GM12878 (cell line): ENCODE data around the gene CARS2. TPM values are rescaled to one million over a fixed set of nuclear protein-coding genes. Genes with fewer than 3 reads are reported as not detected.

Experiments
- ATAC-seq: fragments of 200-7000 bp; cut with Tn5 transposase; 3 replicates; pipeline ENCODE4 v1.9.1; 2020; ENCODE audit warnings: mild to moderate bottlenecking, moderate library complexity
- BruUV-seq: library from RNA; stranded (reverse); fragments of 400-500 nt; replicated peaks from 2 replicates; lab custom pipeline; 2021; lab: Mats Ljungman, UMichigan
- CTCF ChIA-PET: fragments of 300-600 bp; sonication (Branson Sonifier 250); formaldehyde crosslinking; extraction: SDS; loops from one replicate; lab custom pipeline; 2021; ENCODE audit warnings: inconsistent platforms; lab: Yijun Ruan, JAX
- POLR2A ChIA-PET: fragments of 350-600 bp; formaldehyde crosslinking; extraction: SDS; loops from one replicate; lab custom pipeline; 2021; ENCODE audit warnings: inconsistent platforms; lab: Charles Lee
- RAD21 ChIA-PET: fragments of 300-600 bp; sonication (Branson Sonifier 250); formaldehyde crosslinking; loops from one replicate; lab custom pipeline; 2023; ENCODE audit warnings: antibody characterized with exemption; ENCODE audit not compliant: unreplicated experiment; lab: Charles Lee
- SMC1A ChIA-PET: fragments of 300-600 bp; sonication (Branson Sonifier 250); formaldehyde crosslinking; loops from one replicate; lab custom pipeline; 2023; ENCODE audit not compliant: unreplicated experiment, uncharacterized antibody; lab: Charles Lee
- DNase-seq: peaks from one replicate; pipeline ENCODE4 v3.0.0-alpha.2; 2011; ENCODE audit warnings: low read depth, low spot score
- FAIRE-seq: peaks from 3 replicates; lab custom pipeline; 2011; peaks lifted over from hg19 to GRCh38; lab: Jason Lieb, UNC
- H2AFZ ChIP-seq: 2 replicates; pipeline ENCODE4 v1.6.0; 2011; ENCODE audit warnings: low read depth, low read length, control low read depth; ENCODE audit not compliant: control insufficient read depth
- H3K27ac ChIP-seq: 2 replicates; pipeline ENCODE4 v1.5.1; 2011; ENCODE audit warnings: control low read depth; ENCODE audit not compliant: control insufficient read depth, insufficient read depth
- H3K27me3 ChIP-seq, 2 experiments: replicated peaks in 1 of 2; 2 replicates each; pipeline versions ENCODE4 v1.6.0 to v1.6.1; 2011; ENCODE audit warnings: low read length in 1 of 2; ENCODE audit not compliant: control insufficient read depth in 2 of 2, insufficient read depth in 2 of 2
- H3K36me3 ChIP-seq, 2 experiments: 2 replicates each; pipeline ENCODE4 v1.5.1; 2011; ENCODE audit warnings: low read length in 1 of 2; ENCODE audit not compliant: control insufficient read depth in 2 of 2, insufficient read depth in 2 of 2
- H3K4me1 ChIP-seq: 2 replicates; pipeline ENCODE4 v1.6.1; 2011; ENCODE audit warnings: mild to moderate bottlenecking, low read length, moderate library complexity, mixed read lengths; ENCODE audit not compliant: control insufficient read depth, insufficient read depth
- H3K4me2 ChIP-seq: 2 replicates; pipeline ENCODE4 v1.6.0; 2011; ENCODE audit warnings: control low read depth; ENCODE audit not compliant: control insufficient read depth, insufficient read depth
- H3K4me3 ChIP-seq: fragments of 200-600 bp; sonication (generic); 2 replicates; pipeline ENCODE4 v1.5.1; 2016
- H3K79me2 ChIP-seq: 2 replicates; pipeline ENCODE4 v1.6.0; 2011; ENCODE audit warnings: low read length; ENCODE audit not compliant: control insufficient read depth, insufficient read depth
- H3K9ac ChIP-seq: 2 replicates; pipeline ENCODE4 v1.8.0; 2011; ENCODE audit warnings: low read length, control low read depth, mixed read lengths; ENCODE audit not compliant: control insufficient read depth, insufficient read depth
- H3K9me3 ChIP-seq: replicated peaks from 3 replicates; pipeline ENCODE4 v1.5.1; 2011; ENCODE audit warnings: mild to moderate bottlenecking, low read length; ENCODE audit not compliant: control insufficient read depth, insufficient read depth
- H4K20me1 ChIP-seq: 2 replicates; pipeline ENCODE4 v1.6.0; 2011; ENCODE audit not compliant: control insufficient read depth, insufficient read depth
- EP300 ChIP-seq, 2 experiments: fragments of 150-350 bp in 1 of 2; IDR thresholded peaks; 2 replicates each; pipeline ENCODE4 v1.6.1; 2011 to 2012; ENCODE audit warnings: low read depth in 2 of 2, low read length in 2 of 2, borderline replicate concordance in 1 of 2, improper control_type of control experiment in 1 of 2, inconsistent platforms in 1 of 2; ENCODE audit not compliant: control insufficient read depth in 1 of 2
- IRF4 ChIP-seq: IDR thresholded peaks from 2 replicates; pipeline ENCODE4 v1.6.1; 2011; ENCODE audit warnings: low read depth, low read length
- MYC ChIP-seq: IDR thresholded peaks from 2 replicates; pipeline ENCODE4 v1.6.1; 2011; ENCODE audit warnings: mild to moderate bottlenecking, low read length, moderate library complexity, inconsistent platforms; ENCODE audit not compliant: insufficient read depth, insufficient replicate concordance, insufficient read length, severe bottlenecking
- WGBS: methylation state at CpG from one replicate; pipeline ENCODE4 v1.1.6; 2016; ENCODE audit warnings: low lambda C conversion rate; ENCODE audit not compliant: insufficient replicate concordance, insufficient coverage; ENCODE audit errors: missing lambda C conversion rate; 5-methylcytosine and 5-hydroxymethylcytosine counted together
- in situ Hi-C: fragments of 300-500 bp; cut with MboI; formaldehyde crosslinking; loops from 9 replicates; pipeline ENCODE4 v1.14.3; 2018; ENCODE audit warnings: mixed read lengths
- intact Hi-C: fragments of 100-400 bp; cut with micrococcal nuclease; formaldehyde crosslinking; loops from one replicate; pipeline ENCODE4 v1.14.2; 2022; ENCODE audit not compliant: unreplicated experiment
- polyA plus RNA-seq, 11 experiments: library from polyadenylated mRNA; depleted of rRNA in 4 of 11; unstranded in 6 of 11; stranded (reverse) in 5 of 11; fragments of >200 nt; fragmentation: Nextera tagmentation in 4 of 11; fragmentation: Illumina TruSeq in 1 of 11; extraction: Ambion mirVana in 4 of 11; extraction: Trizol in 1 of 11; gene quantifications; 1 replicate in 1 of 11; 2 replicates in 10 of 11; pipeline versions ENCODE4 v1.2.1 to v1.2.3, GENCODE V29; 2011 to 2016; ENCODE audit warnings: inconsistent platforms in 2 of 11, missing spikeins in 2 of 11, low read depth in 1 of 11
- total RNA-seq, 4 experiments: library from RNA; depleted of rRNA in 3 of 4; stranded (reverse); fragments of >200 nt in 3 of 4; fragmentation: Illumina TruSeq in 1 of 4; extraction: Trizol in 1 of 4; gene quantifications; 2 replicates each; pipeline versions ENCODE4 v1.2.1 to v1.2.3, GENCODE V29; 2013 to 2021
- TF ChIP-seq, protein P1 (sequence below): IDR thresholded peaks from 2 replicates; pipeline ENCODE4 v1.6.1; 2011; ENCODE audit warnings: low read depth, mild to moderate bottlenecking, low read length, moderate library complexity, borderline replicate concordance; ENCODE audit errors: extremely low read depth

CARS2 gene
- total and polyA plus RNA-seq, 10 of the 15 experiments (the other 5 are each of a cell fraction or from before 2014, with no cell fraction given) = 4.2 to 101 (median 61.5) TPM

DNA sequence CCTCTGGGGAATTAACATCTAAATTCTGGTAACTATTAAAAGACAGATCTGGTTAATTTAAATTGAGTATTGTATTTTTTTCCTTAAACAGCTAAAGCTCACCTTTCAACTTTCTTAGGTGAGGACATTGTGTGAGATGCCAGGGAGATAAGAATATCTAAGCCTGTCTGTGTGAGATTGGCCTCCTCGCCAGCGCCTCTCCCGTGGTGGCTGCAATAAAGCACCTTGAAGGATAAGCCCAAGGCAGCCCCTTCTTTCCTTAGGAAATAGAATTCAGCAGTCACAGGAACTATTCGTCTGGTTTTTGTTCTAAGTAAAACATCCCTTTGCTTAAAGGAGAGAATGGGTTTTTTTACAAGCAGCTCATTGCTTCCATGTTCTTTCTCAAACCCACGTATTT lies 66.0 kb downstream of the CARS2 start:
- H3K9me3 ChIP-seq = no peaks in the 10 kb centered on the region
- H2AFZ ChIP-seq = no peak overlapping the region
- TF ChIP-seq EP300 (IDR thresholded peaks at IDR 0.05; ENCODE audit: borderline replicate concordance in 1 of 2, control insufficient read depth in 1 of 2, low read depth in 2 of 2, low read length in 2 of 2) = no peak
- TF ChIP-seq, protein P1, sequence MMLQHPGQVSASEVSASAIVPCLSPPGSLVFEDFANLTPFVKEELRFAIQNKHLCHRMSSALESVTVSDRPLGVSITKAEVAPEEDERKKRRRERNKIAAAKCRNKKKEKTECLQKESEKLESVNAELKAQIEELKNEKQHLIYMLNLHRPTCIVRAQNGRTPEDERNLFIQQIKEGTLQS = no peak
- no peak for TF ChIP-seq MYC
- TF ChIP-seq IRF4 = no peak
- TF ChIP-seq, all 136 proteins: peak for 0
- no TSS peak for BruUV-seq
- Histone ChIP-seq H4K20me1 (no peaks in the 10 kb centered on the region; the same call in 1 of the 2 replicates), H3K4me1 (0 out of 2 replicates have a peak, but pooled peaks cover 3% of the 10 kb centered on the region), H3K27me3 (no peaks in the 10 kb centered on the region), H3K4me3 (no peak overlapping the region), H3K4me2 (no peak overlapping the region), H3K9ac (no peak overlapping the region), H3K79me2 (no peaks in the 10 kb centered on the region), H3K27ac (no peak overlapping the region), H3K36me3 (peaks cover 46% of the 10 kb centered on the region in 2 experiments)
- ChIA-PET CTCF (interaction anchor here (0.8 to 1.1 kb wide), 4 partner anchors 9 to 184 kb away, joined by 3 to 5 read pairs (median 3); no protein-coding TSS in a partner anchor), SMC1A (interaction anchor here (0.6 to 1.6 kb wide), 3 partner anchors 22 to 72 kb away, joined by 3 to 5 read pairs (median 3); no protein-coding TSS in a partner anchor), RAD21 (no interaction called here), POLR2A (interaction anchor here (0.6 kb wide), 2 partner anchors 8 to 38 kb away, joined by 4 to 5 read pairs; no protein-coding TSS in a partner anchor)
- DNase-seq (no peak), ATAC-seq (no peak), FAIRE-seq (no peak)
- intact Hi-C loops (no loop called here), in situ Hi-C loops (no loop called here)
- 78% methylated on average over 5 of the region's 5 CpGs for WGBS
